ENCODE data around the gene MTMR2. TPM values are rescaled to one million over a fixed set of nuclear protein-coding genes. Genes with fewer than 3 reads are reported as not detected.

MTMR2 gene
- total and polyA plus RNA-seq, 10 donors = 5.7 to 32.7 (median 21.5) TPM

DNA sequence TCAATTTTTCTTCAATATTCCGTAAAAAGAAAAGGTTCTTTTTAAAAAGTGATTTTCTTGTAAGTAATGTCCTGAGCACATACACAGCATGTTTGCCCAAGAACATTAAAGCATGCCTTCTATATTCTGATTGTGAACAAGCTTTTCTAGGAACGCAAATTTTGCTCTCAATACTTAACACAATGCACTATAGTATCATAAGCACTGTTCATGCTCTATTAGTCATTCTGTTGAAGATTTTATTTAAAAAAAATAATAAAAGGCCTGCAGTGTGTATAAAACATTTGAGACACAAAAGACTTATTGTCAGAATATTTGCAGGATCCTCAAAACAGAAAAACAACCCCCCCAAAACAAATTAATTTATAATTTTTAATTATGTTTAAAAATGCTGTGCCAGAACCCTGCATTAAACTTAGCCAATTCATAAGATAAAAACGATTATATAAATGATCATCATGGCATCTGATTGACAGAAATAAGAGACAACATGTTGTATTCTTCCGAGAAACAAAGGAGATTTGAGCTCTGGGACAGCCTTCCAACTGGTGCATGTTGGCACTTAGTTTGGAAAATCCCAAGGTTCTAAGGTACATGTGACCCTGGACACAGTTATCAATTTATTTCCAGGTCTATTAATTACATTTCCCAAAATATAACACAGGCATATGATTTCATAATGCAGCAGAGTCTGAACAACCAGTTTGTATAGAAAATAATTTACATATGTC, 13.1 kb downstream of the MTMR2 start:
- Histone ChIP-seq H3K27ac (no peak overlapping the region), H3K36me3 (no peaks in the 10 kb centered on the region), H3K27me3 (replicated peaks in 1 of 7) (no peaks in the 10 kb centered on the region), H3K4me3 (no peak overlapping the region), H3K4me1 (peaks cover 0 to 13% (median 5%) of the 10 kb centered on the region in 6 donors), H3K9me3 (no peaks in the 10 kb centered on the region)
- TF ChIP-seq POLR2AphosphoS5 (IDR thresholded peaks at IDR 0.05) (no peak), POLR2A (IDR thresholded peaks at IDR 0.05) (no peak)
- TF ChIP-seq, protein P1, sequence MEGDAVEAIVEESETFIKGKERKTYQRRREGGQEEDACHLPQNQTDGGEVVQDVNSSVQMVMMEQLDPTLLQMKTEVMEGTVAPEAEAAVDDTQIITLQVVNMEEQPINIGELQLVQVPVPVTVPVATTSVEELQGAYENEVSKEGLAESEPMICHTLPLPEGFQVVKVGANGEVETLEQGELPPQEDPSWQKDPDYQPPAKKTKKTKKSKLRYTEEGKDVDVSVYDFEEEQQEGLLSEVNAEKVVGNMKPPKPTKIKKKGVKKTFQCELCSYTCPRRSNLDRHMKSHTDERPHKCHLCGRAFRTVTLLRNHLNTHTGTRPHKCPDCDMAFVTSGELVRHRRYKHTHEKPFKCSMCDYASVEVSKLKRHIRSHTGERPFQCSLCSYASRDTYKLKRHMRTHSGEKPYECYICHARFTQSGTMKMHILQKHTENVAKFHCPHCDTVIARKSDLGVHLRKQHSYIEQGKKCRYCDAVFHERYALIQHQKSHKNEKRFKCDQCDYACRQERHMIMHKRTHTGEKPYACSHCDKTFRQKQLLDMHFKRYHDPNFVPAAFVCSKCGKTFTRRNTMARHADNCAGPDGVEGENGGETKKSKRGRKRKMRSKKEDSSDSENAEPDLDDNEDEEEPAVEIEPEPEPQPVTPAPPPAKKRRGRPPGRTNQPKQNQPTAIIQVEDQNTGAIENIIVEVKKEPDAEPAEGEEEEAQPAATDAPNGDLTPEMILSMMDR (IDR thresholded peaks at IDR 0.05 in 8 of 11, conservative IDR thresholded peaks at IDR 0.05 in 3 of 11) = no peak
- no peak for DNase-seq
- intact Hi-C loops (cut with DNase I; ENCODE audit: low total_unique reads) = no loop called here
- 86 to 90% (median 88%) methylated on average over 4 of the region's 4 CpGs for WGBS, 5 donors

DNA sequence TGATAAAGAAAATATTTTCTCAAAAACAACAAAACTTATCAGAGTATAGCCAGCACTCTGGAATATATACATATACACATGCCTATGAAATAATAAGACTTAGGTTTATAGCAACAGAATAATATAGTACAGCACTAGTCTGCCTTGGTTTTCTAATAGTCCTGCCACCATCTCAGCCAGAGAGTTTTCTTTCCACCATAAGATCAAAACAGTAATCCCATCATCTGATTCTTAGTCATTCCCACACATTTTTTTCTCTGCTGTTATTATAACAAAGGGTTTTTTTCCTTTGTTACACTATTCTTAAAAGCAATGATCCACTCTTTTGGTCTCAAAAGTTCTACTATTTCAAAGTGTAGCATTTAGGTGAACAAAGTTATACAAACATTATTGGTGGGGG, 15.1 kb downstream of the MTMR2 start:
- H3K27ac ChIP-seq = no peak overlapping the region
- H3K27me3 ChIP-seq (replicated peaks in 1 of 7) = no peaks in the 10 kb centered on the region
- no peak for TF ChIP-seq POLR2AphosphoS5 (IDR thresholded peaks at IDR 0.05)
- TF ChIP-seq, protein P1 (IDR thresholded peaks at IDR 0.05 in 8 of 11, conservative IDR thresholded peaks at IDR 0.05 in 3 of 11) = no peak
- TF ChIP-seq POLR2A (IDR thresholded peaks at IDR 0.05) = no peak
- no peak overlapping the region for H3K4me3 ChIP-seq
- intact Hi-C loops (cut with DNase I; ENCODE audit: low total_unique reads) = no loop called here
- H3K9me3 ChIP-seq = no peaks in the 10 kb centered on the region
- no peaks in the 10 kb centered on the region for H3K36me3 ChIP-seq
- H3K4me1 ChIP-seq = peaks cover 0 to 16% (median 5%) of the 10 kb centered on the region in 6 donors
- no peak for DNase-seq

DNA sequence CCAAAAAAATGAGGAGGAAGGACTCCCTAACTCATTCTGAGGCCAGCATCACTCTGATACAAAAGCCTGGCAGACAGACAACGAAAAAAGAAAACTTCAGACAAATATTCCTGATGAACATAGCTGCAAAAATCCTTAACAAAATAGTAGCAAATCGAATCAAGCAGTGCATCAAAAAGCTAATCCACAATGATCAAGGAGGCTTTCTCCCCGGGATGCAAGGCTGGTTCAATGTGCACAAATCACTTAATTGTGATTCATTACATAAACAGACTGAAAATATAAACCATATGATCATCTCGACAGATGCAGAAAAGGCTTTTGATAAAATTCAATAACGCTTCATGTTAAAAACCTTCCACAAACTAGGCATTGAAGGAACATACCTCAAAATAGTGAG, 16.4 kb downstream of the MTMR2 start:
- H3K9me3 ChIP-seq = no peaks in the 10 kb centered on the region
- 86 to 96% (median 94%) methylated on average over 5 of the region's 5 CpGs for WGBS, 5 donors
- TF ChIP-seq, protein P1 (IDR thresholded peaks at IDR 0.05 in 8 of 11, conservative IDR thresholded peaks at IDR 0.05 in 3 of 11) = no peak
- no peak for TF ChIP-seq POLR2AphosphoS5 (IDR thresholded peaks at IDR 0.05)
- no peak for TF ChIP-seq POLR2A (IDR thresholded peaks at IDR 0.05)
- no peaks in the 10 kb centered on the region for H3K36me3 ChIP-seq
- H3K27ac ChIP-seq = no peak overlapping the region
- intact Hi-C loops (cut with DNase I; ENCODE audit: low total_unique reads) = no loop called here
- H3K4me3 ChIP-seq = no peak overlapping the region
- no peak for DNase-seq
- no peaks in the 10 kb centered on the region for H3K27me3 ChIP-seq (replicated peaks in 1 of 7)
- H3K4me1 ChIP-seq = peaks cover 0 to 21% (median 6%) of the 10 kb centered on the region in 6 donors

DNA sequence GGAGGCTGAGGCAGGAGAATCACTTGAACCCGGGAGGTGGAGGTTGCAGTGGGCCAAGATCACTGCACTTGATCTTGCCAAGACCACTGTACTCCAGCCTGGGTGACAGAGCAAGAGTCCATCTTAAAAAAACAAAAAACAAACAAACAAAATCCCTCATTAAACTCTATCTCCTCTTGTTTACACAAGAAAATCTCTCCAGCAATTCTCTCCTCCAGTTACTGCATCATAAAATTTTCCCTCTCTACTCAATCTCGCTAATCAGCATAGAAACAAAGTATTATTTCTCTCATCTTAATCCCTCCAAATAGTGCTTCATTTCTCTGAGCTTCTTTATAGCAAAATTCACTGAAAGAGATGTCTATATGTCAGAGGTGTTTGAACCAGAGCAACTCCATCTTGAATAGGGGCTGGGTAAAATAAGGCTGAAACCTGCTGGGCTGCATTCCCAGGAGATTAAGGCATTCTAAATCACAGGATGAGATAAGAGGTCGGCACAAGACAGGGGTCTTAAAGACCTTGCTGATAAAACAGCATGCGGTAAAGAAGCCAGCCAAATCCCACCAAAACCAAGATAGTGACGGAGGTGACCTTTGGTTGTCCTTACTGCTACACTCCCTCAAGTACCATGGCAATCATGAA, 19.8 kb downstream of the MTMR2 start:
- Histone ChIP-seq H3K27ac (no peak overlapping the region), H3K9me3 (no peaks in the 10 kb centered on the region), H3K4me3 (no peak overlapping the region), H3K4me1 (peaks cover 0 to 14% (median 6%) of the 10 kb centered on the region in 6 donors), H3K27me3 (replicated peaks in 1 of 7) (no peaks in the 10 kb centered on the region), H3K36me3 (no peaks in the 10 kb centered on the region)
- intact Hi-C loops (cut with DNase I; ENCODE audit: low total_unique reads) = no loop called here
- TF ChIP-seq, protein P1 (IDR thresholded peaks at IDR 0.05 in 8 of 11, conservative IDR thresholded peaks at IDR 0.05 in 3 of 11) = no peak
- 80 to 91% (median 88%) methylated on average over 5 of the region's 5 CpGs for WGBS, 5 donors
- DNase-seq = no peak
